Endothelial cell of umbilical vein (primary cell): Measurements from ENCODE around the gene TGFBR3. TPM values are rescaled to one million over a fixed set of nuclear protein-coding genes. Genes with fewer than 3 reads are reported as not detected.
A peak's percentile ranks its signal among the peaks of the same experiment; 100 is the strongest.

Source experiments
- BruUV-seq: library from RNA; stranded (reverse); fragments of 400-500 nt; replicated peaks from 2 replicates; lab custom pipeline; 2021; lab: Mats Ljungman, UMichigan
- CTCF ChIA-PET: fragments of 300-600, 350-600 bp; sonication (Branson Sonifier 250); formaldehyde crosslinking; loops from one replicate; lab custom pipeline; 2021; ENCODE audit warnings: antibody characterized with exemption, inconsistent platforms; lab: Charles Lee
- POLR2A ChIA-PET: fragments of 300-600, 350-600 bp; sonication (Branson Sonifier 250); formaldehyde crosslinking; loops from one replicate; lab custom pipeline; 2021; ENCODE audit warnings: antibody characterized with exemption, inconsistent platforms; lab: Charles Lee
- DNase-seq: peaks from one replicate; pipeline ENCODE4 v3.0.0-alpha.2; 2011; ENCODE audit warnings: low read depth, low spot score
- FAIRE-seq: peaks from 2 replicates; lab custom pipeline; 2011; peaks lifted over from hg19 to GRCh38; lab: Jason Lieb, UNC
- H2AFZ ChIP-seq: 2 replicates; pipeline ENCODE4 v1.6.0; 2012; ENCODE audit warnings: low read depth, low read length, control low read depth, inconsistent platforms
- H3K27ac ChIP-seq: 2 replicates; pipeline ENCODE4 v1.5.1; 2011; ENCODE audit warnings: low read depth, mild to moderate bottlenecking, control low read depth, low read length, moderate library complexity; ENCODE audit not compliant: insufficient read depth
- H3K27me3 ChIP-seq, 2 experiments: 2 replicates each; pipeline versions ENCODE4 v1.6.0 to v1.6.1; 2011; ENCODE audit warnings: low read length in 2 of 2, mixed read lengths in 1 of 2; ENCODE audit not compliant: control insufficient read depth in 2 of 2, insufficient read depth in 2 of 2
- H3K36me3 ChIP-seq, 2 experiments: 2 replicates in 1 of 2; 3 replicates in 1 of 2; pipeline ENCODE4 v1.5.1; 2011; ENCODE audit warnings: low read length in 2 of 2, mild to moderate bottlenecking in 1 of 2, moderate library complexity in 1 of 2; ENCODE audit not compliant: control insufficient read depth in 2 of 2, insufficient read depth in 2 of 2; ENCODE audit errors: extremely low read depth in 1 of 2
- H3K4me1 ChIP-seq: 3 replicates; pipeline ENCODE4 v1.5.1; 2011; ENCODE audit warnings: mild to moderate bottlenecking, low read length; ENCODE audit not compliant: control insufficient read depth, insufficient read depth; ENCODE audit errors: extremely low read depth
- H3K4me2 ChIP-seq: 2 replicates; pipeline ENCODE4 v1.6.1; 2011; ENCODE audit warnings: low read length, control low read depth, mixed read lengths; ENCODE audit not compliant: insufficient read depth
- H3K4me3 ChIP-seq, 3 experiments: fragments of 200-600 bp in 1 of 3; sonication (generic), shearing (Covaris generic) in 1 of 3; replicated peaks in 1 of 3; 2 replicates each; pipeline ENCODE4 v1.5.1; 2011 to 2016; ENCODE audit warnings: control low read depth in 3 of 3, low read length in 3 of 3, mild to moderate bottlenecking in 2 of 3, inconsistent platforms in 1 of 3, low read depth in 1 of 3, moderate library complexity in 1 of 3; ENCODE audit not compliant: insufficient read depth in 1 of 3
- H3K79me2 ChIP-seq: 2 replicates; pipeline ENCODE4 v1.6.0; 2012; ENCODE audit warnings: low read length, inconsistent platforms; ENCODE audit not compliant: control insufficient read depth, insufficient read depth
- H3K9ac ChIP-seq: replicated peaks from 2 replicates; pipeline ENCODE3; 2011; ENCODE audit warnings: low read length, control low read depth; ENCODE audit not compliant: insufficient read depth; ENCODE audit errors: extremely low read depth
- H3K9me1 ChIP-seq: replicated peaks from 3 replicates; pipeline ENCODE4 v1.6.0; 2011; ENCODE audit warnings: mild to moderate bottlenecking, low read length; ENCODE audit not compliant: control insufficient read depth, insufficient read depth; ENCODE audit errors: extremely low read depth
- H3K9me3 ChIP-seq: replicated peaks from 2 replicates; pipeline ENCODE4 v1.5.1; 2012; ENCODE audit warnings: low read length, inconsistent platforms; ENCODE audit not compliant: control insufficient read depth, insufficient read depth
- H4K20me1 ChIP-seq: replicated peaks from 2 replicates; pipeline ENCODE3; 2011; ENCODE audit warnings: mild to moderate bottlenecking, low read length; ENCODE audit not compliant: control insufficient read depth, insufficient read depth; ENCODE audit errors: extremely low read depth
- CTCF ChIP-seq, 2 donors: IDR thresholded peaks; 1 replicate in 1 of 2; 2 replicates in 1 of 2; pipeline ENCODE4 v1.5.1; 2011; ENCODE audit warnings: low read length in 2 of 2, mild to moderate bottlenecking in 2 of 2, moderate library complexity in 2 of 2, control low read depth in 1 of 2, inconsistent platforms in 1 of 2, low read depth in 1 of 2; ENCODE audit not compliant: insufficient read depth in 1 of 2; ENCODE audit errors: extremely low read depth in 1 of 2
- EZH2 ChIP-seq: IDR thresholded peaks from 2 replicates; pipeline ENCODE4 v1.6.1; 2012; ENCODE audit warnings: borderline replicate concordance, low read depth, mild to moderate bottlenecking, moderate library complexity, low read length, inconsistent platforms; ENCODE audit not compliant: severe bottlenecking
- FOS ChIP-seq: IDR thresholded peaks from 2 replicates; pipeline ENCODE4 v1.6.1; 2011; ENCODE audit warnings: mild to moderate bottlenecking, low read length, moderate library complexity, borderline replicate concordance; ENCODE audit not compliant: insufficient read depth
- GATA2 ChIP-seq: IDR thresholded peaks from 2 replicates; pipeline ENCODE4 v1.7.0; 2011; ENCODE audit warnings: low read depth, mild to moderate bottlenecking, moderate library complexity, mixed read lengths, low read length; ENCODE audit not compliant: insufficient read length, insufficient read depth
- JUN ChIP-seq: IDR thresholded peaks from 2 replicates; pipeline ENCODE4 v1.6.1; 2011; ENCODE audit warnings: borderline replicate concordance, low read depth; ENCODE audit not compliant: insufficient read length, insufficient read depth
- MYC ChIP-seq: IDR thresholded peaks from one replicate; pipeline ENCODE4 v1.6.1; 2011; ENCODE audit warnings: mild to moderate bottlenecking, low read depth, low read length
- POLR2A ChIP-seq: IDR thresholded peaks from 2 replicates; pipeline ENCODE4 v1.6.1; 2012; ENCODE audit warnings: low read depth, mild to moderate bottlenecking, control low read depth, low read length
- POLR2AphosphoS5 ChIP-seq: IDR thresholded peaks from 2 replicates; pipeline ENCODE4 v1.6.1; 2012; ENCODE audit warnings: low read depth, mild to moderate bottlenecking, control low read depth, low read length, moderate library complexity; ENCODE audit not compliant: insufficient read depth
- dilution Hi-C: fragments of 300-500 bp; cut with MboI; formaldehyde crosslinking; loops from one replicate; pipeline ENCODE4 v1.15.0; 2019; ENCODE audit warnings: low sequenced_read_pairs; ENCODE audit not compliant: extremely low pct_ligation_motif_present
- intact Hi-C: fragments of 100-400 bp; cut with micrococcal nuclease; formaldehyde crosslinking; loops from one replicate; pipeline ENCODE4 v1.10.0; 2022
- polyA plus RNA-seq, 4 experiments: library from polyadenylated mRNA; depleted of rRNA in 3 of 4; stranded (reverse) in 3 of 4; unstranded in 1 of 4; fragments of >200 nt; gene quantifications; 2 replicates each; pipeline versions ENCODE4 v1.2.1 to v1.2.3, GENCODE V29; 2011 to 2012; ENCODE audit warnings: missing spikeins in 1 of 4
- total RNA-seq: library from RNA; stranded (reverse); gene quantifications from 2 replicates; pipeline ENCODE4 v1.2.3, GENCODE V29; 2021
- TF ChIP-seq, protein P1 (sequence below): IDR thresholded peaks from 2 replicates; pipeline ENCODE4 v1.6.1; 2011; ENCODE audit not compliant: insufficient read depth, insufficient read length

The TGFBR3 gene
- total and polyA plus RNA-seq, 2 donors (not counting 3 experiments of a cell fraction or from before 2014, with no cell fraction given): 8.0 to 13.4 TPM

- Histone ChIP-seq H3K79me2 (no peaks in the 10 kb centered on the region), H3K9me3 (no peaks in the 10 kb centered on the region), H3K27ac (peak overlapping the region; percentile 42), H3K36me3 (no peaks in the 10 kb centered on the region), H2AFZ (peak overlapping the region; percentile 73), H3K4me1 (peaks cover 15% of the 10 kb centered on the region), H3K4me2 (peak overlapping the region; percentile 88), H3K9me1 (no peaks in the 10 kb centered on the region), H4K20me1 (no peaks in the 10 kb centered on the region), H3K4me3 (peak overlapping the region; percentile 12 to 52 (median 19)), H3K9ac (peak overlapping the region; percentile 51), H3K27me3 (no peaks in the 10 kb centered on the region)
- peak; percentile 85 for DNase-seq
- intact Hi-C loops: loop anchor here (2.0 kb wide), 1 partner anchor 61 kb away; no protein-coding TSS in a partner anchor
- peak; percentile 94 for FAIRE-seq
- dilution Hi-C loops: no loop called here
- TF ChIP-seq FOS (no peak), JUN (no peak), GATA2 (no peak), POLR2AphosphoS5 (no peak)
- POLR2A ChIA-PET: interaction anchor here (1.3 kb wide), 1 partner anchor 35 kb away, joined by 3 read pairs; the partner anchor contains the start of gene TGFBR3
- CTCF ChIA-PET: interaction anchor here (0.6 to 1.9 kb wide), 12 partner anchors 9 to 147 kb away, joined by 3 to 11 read pairs (median 4); partner anchors contain the start of gene TGFBR3
- BruUV-seq: no TSS peak
Observed at GRCh38 chr1:91851130-91852010, 34.6 kb downstream of the TGFBR3 start.

GRCh38 chr1:91850708-91851107 lies 35.2 kb downstream of the TGFBR3 start:
- no peak for DNase-seq
- peaks cover 20% of the 10 kb centered on the region for H3K4me1 ChIP-seq
- H3K4me3 ChIP-seq: peak overlapping the region in 2 of 3 experiments; percentile 19 to 52
- no peaks in the 10 kb centered on the region for H3K27me3 ChIP-seq
- no peak for FAIRE-seq
- H4K20me1 ChIP-seq: no peaks in the 10 kb centered on the region
- H3K9me1 ChIP-seq: no peaks in the 10 kb centered on the region
- peak overlapping the region; percentile 51 for H3K9ac ChIP-seq
- no peaks in the 10 kb centered on the region for H3K9me3 ChIP-seq
- peak overlapping the region; percentile 42 for H3K27ac ChIP-seq
- BruUV-seq: no TSS peak
- peak overlapping the region; percentile 88 for H3K4me2 ChIP-seq
- peak overlapping the region; percentile 73 for H2AFZ ChIP-seq
- no peaks in the 10 kb centered on the region for H3K79me2 ChIP-seq
- CTCF ChIA-PET: interaction anchor here (0.6 to 1.9 kb wide), 11 partner anchors 8 to 46 kb away, joined by 3 to 11 read pairs (median 4); partner anchors contain the start of gene TGFBR3
- TF ChIP-seq CTCF (IDR thresholded peaks at IDR 0.05; ENCODE audit: extremely low read depth in 1 of 2, insufficient read depth in 1 of 2, low read depth in 1 of 2, low read length in 2 of 2) (no peak), GATA2 (no peak), JUN (no peak), POLR2AphosphoS5 (no peak), MYC (no peak), FOS (no peak), POLR2A (no peak), EZH2 (no peak)
- TF ChIP-seq, protein P1, sequence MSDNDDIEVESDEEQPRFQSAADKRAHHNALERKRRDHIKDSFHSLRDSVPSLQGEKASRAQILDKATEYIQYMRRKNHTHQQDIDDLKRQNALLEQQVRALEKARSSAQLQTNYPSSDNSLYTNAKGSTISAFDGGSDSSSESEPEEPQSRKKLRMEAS: no peak
- dilution Hi-C loops (no loop called here), intact Hi-C loops (loop anchor here (1.0 to 2.0 kb wide), 2 partner anchors 62 to 179 kb away; no protein-coding TSS in a partner anchor)
- POLR2A ChIA-PET: interaction anchor here (1.3 kb wide), 1 partner anchor 36 kb away, joined by 3 read pairs; the partner anchor contains the start of gene TGFBR3
- H3K36me3 ChIP-seq: no peaks in the 10 kb centered on the region
